HepG2 (cell line): ENCODE data around the gene STRADB. TPM values are rescaled to one million over a fixed set of nuclear protein-coding genes. Genes with fewer than 3 reads are reported as not detected.
A peak's percentile ranks its signal among the peaks of the same experiment; 100 is the strongest.
"Not testable (repeated sequence)": the region's sequence is repeated elsewhere in the genome, so short reads cannot be mapped to it uniquely, and the experiment has no call there.

ENCODE experiments used
- CREB1 ChIP-seq, 2 experiments: fragments of 450-650 bp in 1 of 2; IDR thresholded peaks; 2 replicates each; pipeline ENCODE4 v1.6.1; 2016 to 2017; ENCODE audit warnings: control low read depth in 1 of 2, mild to moderate bottlenecking in 1 of 2, missing compliant biosample characterization in 1 of 2, missing genetic modification characterization in 1 of 2
- CREM ChIP-seq, 2 experiments: sonication (generic) in 1 of 2; formaldehyde crosslinking in 1 of 2; IDR thresholded peaks; 2 replicates each; pipeline versions ENCODE4 v1.4.0 to v1.6.1; 2016 to 2020; ENCODE audit warnings: antibody characterized with exemption in 1 of 2, mild to moderate bottlenecking in 1 of 2, missing genetic modification reagents in 1 of 2
- ISL2 ChIP-seq: sonication (generic); formaldehyde crosslinking; IDR thresholded peaks from 2 replicates; pipeline ENCODE4 v1.5.0; 2020; ENCODE audit warnings: missing genetic modification reagents
- NR2F6 ChIP-seq, 2 experiments: IDR thresholded peaks; 2 replicates each; pipeline ENCODE4 v1.6.1; 2016; ENCODE audit warnings: antibody characterized with exemption in 1 of 2, mild to moderate bottlenecking in 1 of 2
- SALL1 ChIP-seq: sonication (generic); formaldehyde crosslinking; IDR thresholded peaks from 2 replicates; pipeline ENCODE4 v1.8.0; 2022; ENCODE audit warnings: mild to moderate bottlenecking, missing genetic modification reagents
- SOX6 ChIP-seq, 2 experiments: fragments of 450-650 bp in 1 of 2; sonication (generic) in 1 of 2; formaldehyde crosslinking in 1 of 2; IDR thresholded peaks; 2 replicates each; pipeline versions ENCODE4 v1.4.0 to v1.6.1; 2017 to 2020; ENCODE audit warnings: antibody characterized with exemption in 1 of 2, mild to moderate bottlenecking in 1 of 2, missing genetic modification reagents in 1 of 2
- ZBTB7B ChIP-seq: sonication (generic); formaldehyde crosslinking; IDR thresholded peaks from 2 replicates; pipeline ENCODE4 v1.4.0; 2020; ENCODE audit warnings: missing genetic modification reagents
- ZMYM4 ChIP-seq: sonication (generic); formaldehyde crosslinking; IDR thresholded peaks from 2 replicates; pipeline ENCODE4 v1.8.1; 2023; ENCODE audit warnings: mild to moderate bottlenecking, missing genetic modification reagents
- ZNF430 ChIP-seq: sonication (generic); formaldehyde crosslinking; IDR thresholded peaks from 2 replicates; pipeline ENCODE4 v1.9.0; 2021; ENCODE audit warnings: mild to moderate bottlenecking, missing genetic modification reagents
- polyA plus RNA-seq, 8 experiments: library from polyadenylated mRNA; depleted of rRNA in 3 of 8; stranded (reverse) in 7 of 8; unstranded in 1 of 8; fragments of >200 nt; fragmentation: Illumina TruSeq in 4 of 8; extraction: Trizol in 4 of 8; gene quantifications; 2 replicates each; pipeline versions ENCODE4 v1.2.1 to v1.2.3, GENCODE V29; 2011 to 2016; ENCODE audit warnings: low read depth in 4 of 8, missing spikeins in 1 of 8, mixed read lengths in 1 of 8; ENCODE audit not compliant: insufficient read depth in 1 of 8
- total RNA-seq, 5 experiments: library from RNA; depleted of rRNA; stranded (reverse); fragments of >200 nt; fragmentation: Illumina TruSeq; extraction: Trizol; gene quantifications; 2 replicates each; pipeline ENCODE4 v1.2.3, GENCODE V29; 2016; ENCODE audit warnings: low read depth in 1 of 5
- TF ChIP-seq, protein P1 (sequence below): sonication (generic); formaldehyde crosslinking; IDR thresholded peaks from 2 replicates; pipeline ENCODE4 v1.5.0; 2020; ENCODE audit warnings: mild to moderate bottlenecking, missing genetic modification reagents, moderate library complexity
- TF ChIP-seq, protein P2 (sequence below): sonication (generic); formaldehyde crosslinking; IDR thresholded peaks from 2 replicates; pipeline ENCODE4 v1.4.0; 2020; ENCODE audit warnings: missing genetic modification reagents, borderline replicate concordance
- TF ChIP-seq, protein P3 (sequence below): sonication (generic); formaldehyde crosslinking; IDR thresholded peaks from 2 replicates; pipeline ENCODE4 v1.5.1; 2020; ENCODE audit warnings: mild to moderate bottlenecking, missing genetic modification reagents, borderline replicate concordance
- TF ChIP-seq, protein P4 (sequence below): sonication (generic); formaldehyde crosslinking; conservative IDR thresholded peaks from 2 replicates; pipeline ENCODE4 v1.8.0; 2022; ENCODE audit warnings: mild to moderate bottlenecking, moderate library complexity, missing genetic modification reagents

Gene STRADB
- total and polyA plus RNA-seq, 2 of the 13 experiments (the other 11 are each of a cell fraction or from before 2014, with no cell fraction given): 34.1 to 66.6 TPM

DNA sequence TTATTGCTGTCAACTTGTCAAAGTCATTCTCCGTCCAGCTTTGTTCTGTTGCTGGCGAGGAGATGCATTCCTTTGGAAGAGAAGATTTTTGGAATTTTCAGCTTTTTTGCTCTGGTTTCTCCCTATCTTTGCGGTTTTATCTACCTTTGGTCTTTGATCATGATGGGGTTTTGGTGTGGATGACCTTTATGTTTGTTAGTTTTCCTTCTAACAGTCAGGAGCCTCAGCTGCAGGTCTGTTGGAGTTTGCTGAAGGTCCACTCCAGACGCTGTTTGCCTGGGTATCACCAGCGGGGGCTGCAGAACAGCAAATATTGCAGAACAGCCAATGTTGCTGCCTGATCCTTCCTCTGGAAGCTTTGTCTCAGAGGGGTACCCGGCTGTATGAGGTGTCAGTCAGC lies 21.7 kb upstream of the STRADB start (continued):
- TF ChIP-seq, protein P1, sequence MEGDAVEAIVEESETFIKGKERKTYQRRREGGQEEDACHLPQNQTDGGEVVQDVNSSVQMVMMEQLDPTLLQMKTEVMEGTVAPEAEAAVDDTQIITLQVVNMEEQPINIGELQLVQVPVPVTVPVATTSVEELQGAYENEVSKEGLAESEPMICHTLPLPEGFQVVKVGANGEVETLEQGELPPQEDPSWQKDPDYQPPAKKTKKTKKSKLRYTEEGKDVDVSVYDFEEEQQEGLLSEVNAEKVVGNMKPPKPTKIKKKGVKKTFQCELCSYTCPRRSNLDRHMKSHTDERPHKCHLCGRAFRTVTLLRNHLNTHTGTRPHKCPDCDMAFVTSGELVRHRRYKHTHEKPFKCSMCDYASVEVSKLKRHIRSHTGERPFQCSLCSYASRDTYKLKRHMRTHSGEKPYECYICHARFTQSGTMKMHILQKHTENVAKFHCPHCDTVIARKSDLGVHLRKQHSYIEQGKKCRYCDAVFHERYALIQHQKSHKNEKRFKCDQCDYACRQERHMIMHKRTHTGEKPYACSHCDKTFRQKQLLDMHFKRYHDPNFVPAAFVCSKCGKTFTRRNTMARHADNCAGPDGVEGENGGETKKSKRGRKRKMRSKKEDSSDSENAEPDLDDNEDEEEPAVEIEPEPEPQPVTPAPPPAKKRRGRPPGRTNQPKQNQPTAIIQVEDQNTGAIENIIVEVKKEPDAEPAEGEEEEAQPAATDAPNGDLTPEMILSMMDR (CRISPR knock-in tag): peak; percentile 42; the same call in 1 of the 2 replicates
- TF ChIP-seq NR2F6 (IDR thresholded peaks at IDR 0.05); CREM (CRISPR knock-in tag; IDR thresholded peaks at IDR 0.05); CREB1 (IDR thresholded peaks at IDR 0.05); SOX6 (IDR thresholded peaks at IDR 0.05): not testable (repeated sequence)
- TF ChIP-seq NR2F6 (CRISPR knock-in tag; IDR thresholded peaks at IDR 0.05): peak; percentile 43; the same call in 1 of the 2 replicates
- TF ChIP-seq, protein P2, sequence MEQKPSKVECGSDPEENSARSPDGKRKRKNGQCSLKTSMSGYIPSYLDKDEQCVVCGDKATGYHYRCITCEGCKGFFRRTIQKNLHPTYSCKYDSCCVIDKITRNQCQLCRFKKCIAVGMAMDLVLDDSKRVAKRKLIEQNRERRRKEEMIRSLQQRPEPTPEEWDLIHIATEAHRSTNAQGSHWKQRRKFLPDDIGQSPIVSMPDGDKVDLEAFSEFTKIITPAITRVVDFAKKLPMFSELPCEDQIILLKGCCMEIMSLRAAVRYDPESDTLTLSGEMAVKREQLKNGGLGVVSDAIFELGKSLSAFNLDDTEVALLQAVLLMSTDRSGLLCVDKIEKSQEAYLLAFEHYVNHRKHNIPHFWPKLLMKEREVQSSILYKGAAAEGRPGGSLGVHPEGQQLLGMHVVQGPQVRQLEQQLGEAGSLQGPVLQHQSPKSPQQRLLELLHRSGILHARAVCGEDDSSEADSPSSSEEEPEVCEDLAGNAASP: peak; percentile 46; the same call in 1 of the 2 replicates
- peak; percentile 54 for TF ChIP-seq ZMYM4 (CRISPR knock-in tag)
- TF ChIP-seq, protein P3, sequence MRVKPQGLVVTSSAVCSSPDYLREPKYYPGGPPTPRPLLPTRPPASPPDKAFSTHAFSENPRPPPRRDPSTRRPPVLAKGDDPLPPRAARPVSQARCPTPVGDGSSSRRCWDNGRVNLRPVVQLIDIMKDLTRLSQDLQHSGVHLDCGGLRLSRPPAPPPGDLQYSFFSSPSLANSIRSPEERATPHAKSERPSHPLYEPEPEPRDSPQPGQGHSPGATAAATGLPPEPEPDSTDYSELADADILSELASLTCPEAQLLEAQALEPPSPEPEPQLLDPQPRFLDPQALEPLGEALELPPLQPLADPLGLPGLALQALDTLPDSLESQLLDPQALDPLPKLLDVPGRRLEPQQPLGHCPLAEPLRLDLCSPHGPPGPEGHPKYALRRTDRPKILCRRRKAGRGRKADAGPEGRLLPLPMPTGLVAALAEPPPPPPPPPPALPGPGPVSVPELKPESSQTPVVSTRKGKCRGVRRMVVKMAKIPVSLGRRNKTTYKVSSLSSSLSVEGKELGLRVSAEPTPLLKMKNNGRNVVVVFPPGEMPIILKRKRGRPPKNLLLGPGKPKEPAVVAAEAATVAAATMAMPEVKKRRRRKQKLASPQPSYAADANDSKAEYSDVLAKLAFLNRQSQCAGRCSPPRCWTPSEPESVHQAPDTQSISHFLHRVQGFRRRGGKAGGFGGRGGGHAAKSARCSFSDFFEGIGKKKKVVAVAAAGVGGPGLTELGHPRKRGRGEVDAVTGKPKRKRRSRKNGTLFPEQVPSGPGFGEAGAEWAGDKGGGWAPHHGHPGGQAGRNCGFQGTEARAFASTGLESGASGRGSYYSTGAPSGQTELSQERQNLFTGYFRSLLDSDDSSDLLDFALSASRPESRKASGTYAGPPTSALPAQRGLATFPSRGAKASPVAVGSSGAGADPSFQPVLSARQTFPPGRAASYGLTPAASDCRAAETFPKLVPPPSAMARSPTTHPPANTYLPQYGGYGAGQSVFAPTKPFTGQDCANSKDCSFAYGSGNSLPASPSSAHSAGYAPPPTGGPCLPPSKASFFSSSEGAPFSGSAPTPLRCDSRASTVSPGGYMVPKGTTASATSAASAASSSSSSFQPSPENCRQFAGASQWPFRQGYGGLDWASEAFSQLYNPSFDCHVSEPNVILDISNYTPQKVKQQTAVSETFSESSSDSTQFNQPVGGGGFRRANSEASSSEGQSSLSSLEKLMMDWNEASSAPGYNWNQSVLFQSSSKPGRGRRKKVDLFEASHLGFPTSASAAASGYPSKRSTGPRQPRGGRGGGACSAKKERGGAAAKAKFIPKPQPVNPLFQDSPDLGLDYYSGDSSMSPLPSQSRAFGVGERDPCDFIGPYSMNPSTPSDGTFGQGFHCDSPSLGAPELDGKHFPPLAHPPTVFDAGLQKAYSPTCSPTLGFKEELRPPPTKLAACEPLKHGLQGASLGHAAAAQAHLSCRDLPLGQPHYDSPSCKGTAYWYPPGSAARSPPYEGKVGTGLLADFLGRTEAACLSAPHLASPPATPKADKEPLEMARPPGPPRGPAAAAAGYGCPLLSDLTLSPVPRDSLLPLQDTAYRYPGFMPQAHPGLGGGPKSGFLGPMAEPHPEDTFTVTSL (CRISPR knock-in tag): peak; percentile 25; the same call in 1 of the 2 replicates
- peak; percentile 21; the same call in 1 of the 2 replicates for TF ChIP-seq CREM (IDR thresholded peaks at IDR 0.05)
- TF ChIP-seq ZBTB7B: peak; percentile 70; the same call in 1 of the 2 replicates
- TF ChIP-seq, protein P4, sequence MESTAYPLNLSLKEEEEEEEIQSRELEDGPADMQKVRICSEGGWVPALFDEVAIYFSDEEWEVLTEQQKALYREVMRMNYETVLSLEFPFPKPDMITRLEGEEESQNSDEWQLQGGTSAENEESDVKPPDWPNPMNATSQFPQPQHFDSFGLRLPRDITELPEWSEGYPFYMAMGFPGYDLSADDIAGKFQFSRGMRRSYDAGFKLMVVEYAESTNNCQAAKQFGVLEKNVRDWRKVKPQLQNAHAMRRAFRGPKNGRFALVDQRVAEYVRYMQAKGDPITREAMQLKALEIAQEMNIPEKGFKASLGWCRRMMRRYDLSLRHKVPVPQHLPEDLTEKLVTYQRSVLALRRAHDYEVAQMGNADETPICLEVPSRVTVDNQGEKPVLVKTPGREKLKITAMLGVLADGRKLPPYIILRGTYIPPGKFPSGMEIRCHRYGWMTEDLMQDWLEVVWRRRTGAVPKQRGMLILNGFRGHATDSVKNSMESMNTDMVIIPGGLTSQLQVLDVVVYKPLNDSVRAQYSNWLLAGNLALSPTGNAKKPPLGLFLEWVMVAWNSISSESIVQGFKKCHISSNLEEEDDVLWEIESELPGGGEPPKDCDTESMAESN (CRISPR knock-in tag): 0 out of 2 replicates have a peak, but pooled peaks have one; percentile 30
- peak; percentile 64 for TF ChIP-seq SALL1 (CRISPR knock-in tag)
- 0 out of 2 replicates have a peak, but pooled peaks have one; percentile 21 for TF ChIP-seq CREB1 (CRISPR knock-in tag; IDR thresholded peaks at IDR 0.05)
- TF ChIP-seq ZNF430 (CRISPR knock-in tag): 0 out of 2 replicates have a peak, but pooled peaks have one; percentile 15
- TF ChIP-seq SOX6 (CRISPR knock-in tag; IDR thresholded peaks at IDR 0.05): peak; percentile 25; the same call in 1 of the 2 replicates
- TF ChIP-seq ISL2 (CRISPR knock-in tag): peak; percentile 72; the same call in 1 of the 2 replicates
